Retinal pigment epithelial cell (primary cell): ENCODE data around the gene ANXA2R.
"Not testable (repeated sequence)": the region's sequence is repeated elsewhere in the genome, so short reads cannot be mapped to it uniquely, and the experiment has no call there.

Experiments
- DNase-seq: peaks from one replicate; pipeline ENCODE4 v3.0.0-alpha.2; 2010; ENCODE audit warnings: low read depth
- H3K4me3 ChIP-seq: 2 replicates; pipeline ENCODE4 v1.5.1; 2011; ENCODE audit warnings: mild to moderate bottlenecking, low read length, control low read depth, moderate library complexity
- TF ChIP-seq, protein P1 (sequence below): conservative IDR thresholded peaks from 2 replicates; pipeline ENCODE4 v1.5.1; 2011; ENCODE audit warnings: low read depth, low read length, control low read depth, inconsistent platforms

Gene ANXA2R

DNA sequence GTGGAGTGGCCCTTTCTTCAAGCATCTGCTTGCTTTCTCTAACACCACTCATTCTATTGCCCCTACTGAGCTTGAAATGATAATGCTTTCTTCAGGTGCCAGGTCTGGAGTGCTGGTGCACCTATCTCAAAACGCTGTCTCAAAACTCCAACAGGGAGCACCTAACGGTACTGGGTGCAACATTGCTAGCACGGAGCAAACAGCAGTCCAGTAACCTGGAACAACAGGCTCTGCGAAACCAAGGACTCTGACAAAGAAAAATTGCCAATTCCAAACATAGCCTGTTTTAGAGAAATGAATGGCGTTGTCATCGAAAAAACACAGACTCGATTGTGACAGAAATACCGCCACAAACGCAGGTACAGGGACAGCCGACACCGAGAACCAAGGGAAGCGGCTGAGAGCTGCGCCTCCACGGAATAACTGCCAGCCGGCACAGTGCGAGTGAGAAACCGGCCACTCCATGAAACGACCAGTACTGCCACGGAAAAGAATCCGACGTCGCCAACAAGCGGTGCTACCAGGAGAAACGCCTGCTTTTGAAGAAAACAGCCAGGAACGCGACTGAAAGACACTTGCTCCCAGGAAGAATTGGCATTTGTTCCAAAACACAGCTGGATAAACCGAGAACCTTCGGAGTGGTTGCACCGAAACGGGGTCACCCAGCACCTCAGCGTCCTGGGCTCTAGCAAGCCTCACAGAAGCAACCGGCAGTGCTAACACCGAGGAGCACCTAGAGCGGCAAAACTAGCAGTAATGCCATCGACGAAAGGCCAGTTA lies 3.1 kb downstream of the ANXA2R start:
- H3K4me3 ChIP-seq = peak overlapping the region; percentile 32

DNA sequence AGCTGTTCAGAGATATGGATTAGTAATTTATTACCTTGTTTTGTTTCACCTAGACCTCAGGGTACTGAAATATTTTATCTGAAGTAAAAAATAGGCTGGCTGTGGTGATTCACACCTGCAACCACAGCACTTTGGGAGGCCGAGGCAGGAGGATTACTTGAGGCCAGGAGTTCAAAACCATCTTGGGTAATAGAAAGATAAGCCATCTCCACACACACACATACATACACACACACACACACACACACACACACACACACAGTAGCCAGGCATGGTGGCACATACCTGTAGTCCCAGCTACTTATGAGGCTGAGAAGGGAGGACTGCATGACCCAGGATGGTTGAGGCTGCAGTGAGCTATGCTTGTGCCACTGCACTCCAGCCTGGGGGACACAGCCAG lies 3.7 kb downstream of the ANXA2R start:
- TF ChIP-seq, protein P1, sequence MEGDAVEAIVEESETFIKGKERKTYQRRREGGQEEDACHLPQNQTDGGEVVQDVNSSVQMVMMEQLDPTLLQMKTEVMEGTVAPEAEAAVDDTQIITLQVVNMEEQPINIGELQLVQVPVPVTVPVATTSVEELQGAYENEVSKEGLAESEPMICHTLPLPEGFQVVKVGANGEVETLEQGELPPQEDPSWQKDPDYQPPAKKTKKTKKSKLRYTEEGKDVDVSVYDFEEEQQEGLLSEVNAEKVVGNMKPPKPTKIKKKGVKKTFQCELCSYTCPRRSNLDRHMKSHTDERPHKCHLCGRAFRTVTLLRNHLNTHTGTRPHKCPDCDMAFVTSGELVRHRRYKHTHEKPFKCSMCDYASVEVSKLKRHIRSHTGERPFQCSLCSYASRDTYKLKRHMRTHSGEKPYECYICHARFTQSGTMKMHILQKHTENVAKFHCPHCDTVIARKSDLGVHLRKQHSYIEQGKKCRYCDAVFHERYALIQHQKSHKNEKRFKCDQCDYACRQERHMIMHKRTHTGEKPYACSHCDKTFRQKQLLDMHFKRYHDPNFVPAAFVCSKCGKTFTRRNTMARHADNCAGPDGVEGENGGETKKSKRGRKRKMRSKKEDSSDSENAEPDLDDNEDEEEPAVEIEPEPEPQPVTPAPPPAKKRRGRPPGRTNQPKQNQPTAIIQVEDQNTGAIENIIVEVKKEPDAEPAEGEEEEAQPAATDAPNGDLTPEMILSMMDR = no peak
- no peak overlapping the region for H3K4me3 ChIP-seq
- DNase-seq = no peak

More for the DNA sequence above, 3.1 kb downstream of the ANXA2R start:
- no peak for DNase-seq
- TF ChIP-seq, protein P1 = no peak

DNA sequence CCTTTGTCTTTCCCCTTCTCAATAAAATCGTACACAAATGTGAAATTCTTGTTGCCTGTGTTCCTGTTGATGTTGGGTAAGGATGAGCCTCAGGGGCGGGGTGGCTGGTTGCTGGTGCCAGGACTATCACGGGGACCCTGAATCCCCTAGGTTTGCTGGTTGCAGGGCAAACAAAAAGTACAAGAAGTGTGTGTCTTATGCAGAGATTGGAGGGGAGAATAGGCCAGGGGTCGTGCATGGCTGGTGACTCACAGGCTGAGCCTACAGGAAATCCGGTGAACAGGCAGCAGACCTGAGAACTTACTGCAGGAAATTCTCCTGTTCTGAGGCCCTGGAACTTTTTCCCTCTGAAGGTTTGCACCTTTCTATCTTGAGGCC lies 5.5 kb downstream of the ANXA2R start:
- TF ChIP-seq, protein P1 = no peak
- H3K4me3 ChIP-seq = peak overlapping the region; percentile 38
- no peak for DNase-seq

DNA sequence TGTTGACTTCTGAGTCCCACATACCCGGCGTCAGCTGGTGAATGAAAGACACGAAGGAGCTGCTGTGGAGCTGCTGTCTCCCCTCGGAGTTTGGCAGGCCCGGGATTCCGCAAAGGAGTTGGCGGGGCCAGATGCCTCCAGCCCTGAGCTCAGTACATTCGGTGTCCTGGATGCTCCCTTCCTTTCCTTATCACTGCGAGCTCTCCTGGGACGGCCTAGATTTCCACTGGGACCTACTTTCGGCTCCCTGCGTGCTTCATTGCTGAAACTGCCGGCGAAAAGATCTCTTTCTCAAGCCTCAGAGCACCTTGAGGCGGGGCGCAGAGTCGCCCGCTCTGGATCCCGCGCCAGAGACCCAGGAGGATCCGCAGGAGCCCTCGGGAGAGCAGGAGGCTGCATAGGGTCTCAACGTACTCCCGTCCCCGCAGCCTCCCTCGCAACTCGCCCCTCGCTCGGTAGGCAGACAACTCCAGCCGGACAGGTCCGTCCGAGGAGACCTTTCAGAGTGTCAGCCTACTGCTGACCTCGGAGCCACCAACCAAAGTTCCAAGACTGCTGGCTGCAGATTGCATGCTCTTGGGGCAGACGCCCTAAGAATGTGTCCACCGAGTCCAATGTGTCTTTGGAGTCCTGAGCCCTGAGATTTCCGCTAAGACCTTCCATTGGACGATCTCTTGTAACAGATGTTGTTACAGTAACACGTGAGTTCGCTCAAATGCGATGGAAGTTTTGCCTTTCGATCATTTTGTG lies 6.1 kb downstream of the ANXA2R start:
- H3K4me3 ChIP-seq = peak overlapping the region; percentile 38
- TF ChIP-seq, protein P1 = no peak
- DNase-seq = no peak

DNA sequence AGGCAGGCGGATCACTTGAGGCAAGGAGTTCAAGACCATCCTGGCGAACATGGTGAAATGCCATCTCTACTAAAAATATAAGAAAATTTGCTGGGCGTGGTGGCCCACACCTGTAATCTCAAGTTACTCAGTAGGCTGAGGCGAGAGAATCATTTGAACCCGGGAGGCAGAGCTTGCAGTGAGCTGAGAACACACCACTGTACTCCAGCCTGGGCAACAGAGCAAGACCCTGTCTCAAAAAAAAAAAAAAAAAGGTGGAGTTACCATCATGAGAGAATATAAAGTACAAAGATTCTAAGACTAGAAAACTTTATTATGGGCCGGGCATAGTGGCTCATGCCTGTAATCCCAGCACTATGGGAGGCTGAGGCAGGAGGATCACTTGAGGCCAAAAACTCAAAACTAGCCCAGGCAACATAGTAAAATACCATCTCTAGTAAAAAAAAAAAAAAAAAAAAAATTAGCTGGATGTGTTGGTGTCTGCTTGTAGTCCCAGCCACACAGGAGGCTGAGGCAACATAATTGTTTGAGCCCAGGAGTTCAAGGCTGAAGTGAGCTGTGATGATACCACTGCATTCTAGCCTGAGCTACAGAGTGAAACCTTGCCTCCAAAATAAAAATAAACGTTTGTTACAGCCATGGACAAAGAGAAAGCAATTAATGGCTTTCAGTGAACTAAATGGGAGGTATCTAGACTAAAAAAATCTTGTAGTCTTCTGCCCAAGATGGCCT lies 12.9 kb downstream of the ANXA2R start:
- no peak for DNase-seq
- no peak overlapping the region for H3K4me3 ChIP-seq
- TF ChIP-seq, protein P1 = no peak

DNA sequence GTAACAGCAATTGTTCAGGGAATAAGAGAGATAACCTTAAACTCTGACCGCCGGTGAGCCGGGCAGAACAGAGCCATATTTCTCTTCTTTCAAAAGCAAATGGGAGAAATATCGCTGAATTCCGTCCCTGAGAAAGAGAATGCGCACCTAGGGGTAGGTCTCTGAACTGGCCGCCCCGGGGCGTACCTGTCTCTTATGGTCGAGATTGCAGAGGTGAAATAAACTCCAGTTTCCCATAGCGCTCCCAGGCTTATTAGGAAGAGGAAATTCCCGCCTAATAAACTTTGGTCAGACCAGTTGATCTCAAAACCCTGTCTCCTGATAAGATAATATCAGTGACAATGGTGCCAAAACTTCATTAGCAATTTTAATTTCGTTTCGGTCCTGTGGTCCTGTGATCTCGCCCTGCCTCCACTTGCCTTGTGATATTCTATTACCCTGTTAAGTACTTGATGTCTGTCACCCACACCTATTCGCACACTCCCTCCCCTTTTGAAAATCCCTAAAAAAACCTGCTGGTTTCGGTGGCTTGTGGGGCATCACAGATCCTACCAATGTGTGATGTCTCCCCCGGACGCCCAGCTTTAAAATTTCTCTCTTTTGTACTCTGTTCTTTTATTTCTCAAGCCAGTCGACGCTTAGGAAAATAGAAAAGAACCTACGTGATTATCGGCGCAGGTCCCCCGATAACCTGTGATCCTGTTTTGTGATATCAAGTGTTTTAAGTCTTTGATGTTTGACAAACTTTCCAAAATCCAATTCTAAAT lies 14.8 kb downstream of the ANXA2R start:
- not testable (repeated sequence) for H3K4me3 ChIP-seq, DNase-seq

DNA sequence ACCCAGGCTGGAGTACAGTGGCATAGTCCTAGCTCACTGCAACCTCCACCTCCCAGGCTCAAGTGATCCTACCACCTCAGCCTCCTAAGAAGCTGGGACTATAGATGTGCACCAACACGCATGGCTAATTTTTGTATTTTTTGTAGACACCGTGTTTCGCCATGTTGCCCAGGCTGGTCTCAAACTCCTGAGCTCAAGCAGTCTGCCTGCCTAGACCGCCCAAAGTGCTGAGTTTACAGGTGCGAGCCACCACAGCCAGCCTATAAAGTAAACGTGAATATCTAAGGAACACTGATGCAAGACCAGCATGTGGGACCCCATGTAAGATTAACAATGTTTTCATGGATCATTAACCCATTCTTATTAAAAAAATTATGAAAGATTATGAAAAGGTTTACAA lies 15.9 kb downstream of the ANXA2R start:
- DNase-seq = no peak
- no peak overlapping the region for H3K4me3 ChIP-seq
- TF ChIP-seq, protein P1 = no peak
